CD4-positive, alpha-beta T cell treated with Interleukin-4 for 4 hours (primary cell): ENCODE measurements around the gene DHRS3.
A peak's percentile ranks its signal among the peaks of the same experiment; 100 is the strongest.

Experiments
- DNase-seq: peaks from one replicate; pipeline ENCODE4 v3.0.0-alpha.2; 2020

The DHRS3 gene

GRCh38 chr1:12615865-12616708 is 1.9 kb downstream of the DHRS3 start:
- no peak for DNase-seq

- no peak for DNase-seq
These were observed 2.7 kb downstream of the DHRS3 start for GRCh38 chr1:12615159-12615864.

GRCh38 chr1:12614402-12615158 is 3.4 kb downstream of the DHRS3 start:
- DNase-seq, result no peak

- no peak for DNase-seq
These were observed 4.8 kb downstream of the DHRS3 start for GRCh38 chr1:12613180-12613579.

GRCh38 chr1:12610941-12611340 is 7.1 kb downstream of the DHRS3 start:
- DNase-seq, result no peak

GRCh38 chr1:12610305-12610935 is 7.6 kb downstream of the DHRS3 start:
- no peak for DNase-seq

- DNase-seq, result no peak
These were observed 8.5 kb downstream of the DHRS3 start for GRCh38 chr1:12609469-12610003.

GRCh38 chr1:12608311-12608957 is 9.6 kb downstream of the DHRS3 start:
- no peak for DNase-seq

GRCh38 chr1:12607263-12607662 is 10.7 kb downstream of the DHRS3 start:
- no peak for DNase-seq

GRCh38 chr1:12604986-12605385 is 13.0 kb downstream of the DHRS3 start:
- no peak for DNase-seq

GRCh38 chr1:12604114-12604874 is 13.7 kb downstream of the DHRS3 start:
- DNase-seq, result peak; percentile 86

GRCh38 chr1:12603224-12603623 is 14.8 kb downstream of the DHRS3 start:
- DNase-seq, result no peak

GRCh38 chr1:12602659-12603024 is 15.4 kb downstream of the DHRS3 start:
- no peak for DNase-seq

GRCh38 chr1:12601700-12602658 is 16.0 kb downstream of the DHRS3 start:
- no peak for DNase-seq

GRCh38 chr1:12600880-12601633 is 17.0 kb downstream of the DHRS3 start:
- DNase-seq, result peak; percentile 46

GRCh38 chr1:12600335-12600734 is 17.7 kb downstream of the DHRS3 start:
- DNase-seq, result no peak

- no peak for DNase-seq
These were observed 18.4 kb downstream of the DHRS3 start for GRCh38 chr1:12599657-12600056.

GRCh38 chr1:12598974-12599373 is 19.0 kb downstream of the DHRS3 start:
- DNase-seq, result no peak

GRCh38 chr1:12597792-12598191 is 20.2 kb downstream of the DHRS3 start:
- DNase-seq, result no peak
